ENCODE results near the gene JTB. TPM values are rescaled to one million over a fixed set of nuclear protein-coding genes. Genes with fewer than 3 reads are reported as not detected.
A peak's percentile ranks its signal among the peaks of the same experiment; 100 is the strongest.

The JTB gene
- total and polyA plus RNA-seq, 8 donors, result 79.5 to 148 (median 87.3) TPM

- no peaks in the 10 kb centered on the region for H3K27me3 ChIP-seq
- H3K36me3 ChIP-seq, result peaks cover 0 to 31% of the 10 kb centered on the region in 2 donors
- TF ChIP-seq CTCF (IDR thresholded peaks at IDR 0.05), result no peak
- intact Hi-C loops (cut with DNase I), result no loop called here
- peak overlapping the region; percentile 84 to 93 for H3K27ac ChIP-seq
- DNase-seq (no peak), ATAC-seq (no peak)
- peaks cover 28 to 83% of the 10 kb centered on the region in 2 donors for H3K4me1 ChIP-seq
- H3K4me3 ChIP-seq, result no peak overlapping the region
- no peaks in the 10 kb centered on the region for H3K9me3 ChIP-seq
Observed at GRCh38 chr1:153959454-153959853, 18.0 kb downstream of the JTB start.

DNA sequence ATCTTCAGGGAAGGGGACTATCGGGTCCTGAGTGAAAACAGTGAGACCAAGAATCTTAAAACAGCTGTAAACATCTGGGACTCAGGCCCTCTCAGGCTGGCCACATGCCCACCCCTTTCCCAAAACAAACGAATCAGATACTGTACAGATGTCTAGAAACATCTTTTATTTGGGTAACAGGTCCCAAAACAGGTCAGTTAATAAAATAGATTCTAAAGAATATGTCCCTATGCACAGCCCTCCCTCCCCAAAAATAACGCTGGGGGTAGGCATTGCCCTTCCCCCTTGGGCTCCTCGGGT lies 18.6 kb downstream of the JTB start:
- Histone ChIP-seq H3K9me3 (no peaks in the 10 kb centered on the region), H3K36me3 (peaks cover 0 to 36% of the 10 kb centered on the region in 2 donors), H3K4me3 (peak overlapping the region in 1 of 2 donors; percentile 85), H3K27ac (peak overlapping the region; percentile 84 to 93), H3K27me3 (no peaks in the 10 kb centered on the region), H3K4me1 (peaks cover 28 to 80% of the 10 kb centered on the region in 2 donors)
- no peak for ATAC-seq
- TF ChIP-seq CTCF (IDR thresholded peaks at IDR 0.05), result no peak
- intact Hi-C loops (cut with DNase I), result no loop called here
- no peak for DNase-seq

DNA sequence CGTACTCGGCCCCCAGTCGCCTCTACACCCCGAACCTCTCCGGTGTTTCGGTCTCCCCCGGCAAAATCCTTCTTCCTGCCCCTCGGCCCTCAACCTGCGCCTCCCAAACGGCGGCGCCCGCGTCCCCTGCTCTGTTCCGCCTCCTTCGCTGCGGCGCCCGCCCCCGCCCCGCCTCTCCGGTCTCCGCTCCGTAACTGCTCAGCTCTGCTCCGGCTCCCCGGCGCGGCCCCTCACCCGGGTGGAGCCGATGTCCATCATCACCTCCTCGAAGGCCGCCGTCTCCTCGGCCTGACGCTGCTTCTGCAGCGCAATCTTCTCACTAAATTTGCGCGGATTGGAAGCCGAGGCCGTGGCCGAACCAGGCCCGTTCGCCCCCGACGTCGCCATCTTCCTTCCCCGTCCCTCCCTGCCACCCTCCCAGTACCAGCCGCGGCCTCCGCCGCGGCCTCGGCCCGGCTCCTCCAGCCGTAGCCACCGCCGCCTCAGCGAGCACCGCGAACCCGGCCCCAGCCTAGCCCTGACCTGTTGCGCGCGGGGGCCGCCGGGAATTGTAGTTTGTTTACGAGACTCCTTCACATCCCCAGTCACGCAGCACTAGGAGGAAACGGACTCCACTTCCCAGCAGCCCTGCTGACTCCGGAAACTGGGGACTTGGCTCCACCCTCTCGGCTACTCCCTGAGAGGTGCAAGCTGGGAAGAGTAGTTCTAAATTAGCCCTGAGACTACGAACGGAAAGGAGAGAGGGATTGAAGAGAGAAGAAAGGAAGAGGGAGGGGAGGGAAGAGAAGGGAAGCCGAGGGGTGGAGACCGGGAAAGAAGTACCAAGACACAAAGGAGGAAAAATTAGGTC lies 19.1 kb downstream of the JTB start, which contains the start of gene CRTC2:
CRTC2 (minus strand) TSS at position 502 of the 850 bp plus-strand sequence; CDS start at position 387, 115 bp downstream.
- TF ChIP-seq CTCF (IDR thresholded peaks at IDR 0.05), result no peak
- intact Hi-C loops (cut with DNase I), result no loop called here
- H3K27ac ChIP-seq, result peak within 1 kb of the TSS; percentile 84 to 93
- H3K27me3 ChIP-seq, result no peaks in the 10 kb centered on the region
- no peaks in the 10 kb centered on the region for H3K9me3 ChIP-seq
- peaks cover 28 to 77% of the 10 kb centered on the region in 2 donors for H3K4me1 ChIP-seq
- peak; percentile 89 for ATAC-seq
- peaks cover 0 to 42% of the 10 kb centered on the region in 2 donors for H3K36me3 ChIP-seq
- peak within 1 kb of the TSS; percentile 76 to 85 for H3K4me3 ChIP-seq
- DNase-seq, result peak; percentile 97 to 99 (median 98)

DNA sequence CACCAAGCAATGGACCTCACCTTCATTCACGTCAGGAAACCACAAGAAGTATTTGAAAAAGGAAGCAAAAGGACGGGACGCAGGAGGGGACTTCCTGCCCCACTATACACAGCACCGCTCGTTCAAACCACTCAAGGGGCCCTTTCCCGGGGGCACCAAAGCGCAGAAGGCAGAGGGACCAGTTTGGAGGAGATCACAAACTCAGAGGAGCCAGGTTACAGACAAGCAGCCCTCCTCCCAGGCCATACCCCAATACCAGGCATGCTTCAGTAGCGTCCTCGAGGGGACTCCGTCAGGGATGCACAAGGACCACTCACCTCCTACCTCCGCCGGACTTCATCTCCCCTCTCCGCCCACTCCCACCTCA lies 19.7 kb downstream of the JTB start:
- Histone ChIP-seq H3K4me1 (peaks cover 28 to 73% of the 10 kb centered on the region in 2 donors), H3K27ac (peak overlapping the region; percentile 84 to 93), H3K36me3 (peaks cover 0 to 48% of the 10 kb centered on the region in 2 donors), H3K9me3 (no peaks in the 10 kb centered on the region), H3K27me3 (no peaks in the 10 kb centered on the region), H3K4me3 (peak overlapping the region; percentile 76 to 85)
- no peak for TF ChIP-seq CTCF (IDR thresholded peaks at IDR 0.05)
- intact Hi-C loops (cut with DNase I), result no loop called here
- peak; percentile 5 for ATAC-seq
- DNase-seq, result peak in 1 of 4 donors; percentile 26

DNA sequence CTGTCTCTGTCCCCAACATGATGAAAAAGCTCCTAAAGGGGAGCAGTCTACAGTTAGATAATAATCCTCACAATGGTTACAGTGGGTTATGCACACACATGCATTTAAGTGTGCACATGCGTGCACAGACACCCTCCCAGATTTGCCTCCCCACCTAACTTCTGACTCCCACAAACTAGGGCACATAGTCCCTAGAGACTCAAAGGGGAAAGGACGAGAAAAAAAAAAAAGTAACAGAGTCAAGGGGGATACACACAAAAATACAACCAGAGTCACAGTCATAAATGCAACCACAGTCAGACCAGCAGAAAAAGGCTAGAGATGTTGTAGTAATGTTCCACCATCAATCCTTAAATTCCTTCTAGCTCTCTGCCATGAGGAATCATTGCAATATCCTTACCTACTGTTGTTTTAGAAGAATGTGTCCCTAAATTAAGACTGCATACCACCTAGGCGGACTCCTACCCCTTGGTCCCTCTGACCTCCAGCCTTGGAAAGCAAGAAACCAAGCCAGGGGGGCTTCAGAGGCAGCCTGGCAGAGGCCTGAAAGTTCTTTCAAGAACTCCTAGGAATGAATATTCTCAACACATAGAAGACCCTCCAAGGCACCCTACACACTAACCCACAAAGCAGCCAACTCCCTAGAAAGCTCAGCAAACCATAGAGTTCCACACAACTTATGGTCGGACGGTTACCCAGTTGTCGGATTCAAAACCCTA lies 20.3 kb downstream of the JTB start:
- DNase-seq, result no peak
- no peak for TF ChIP-seq CTCF (IDR thresholded peaks at IDR 0.05)
- Histone ChIP-seq H3K4me3 (peak overlapping the region; percentile 76 to 85), H3K36me3 (peaks cover 0 to 51% of the 10 kb centered on the region in 2 donors), H3K4me1 (peaks cover 28 to 68% of the 10 kb centered on the region in 2 donors), H3K27ac (peak overlapping the region in 1 of 2 donors; percentile 93), H3K27me3 (no peaks in the 10 kb centered on the region), H3K9me3 (no peaks in the 10 kb centered on the region)
- ATAC-seq, result no peak
- intact Hi-C loops (cut with DNase I), result no loop called here
